Measurements from ENCODE around the gene RAB4B. TPM values are rescaled to one million over a fixed set of nuclear protein-coding genes. Genes with fewer than 3 reads are reported as not detected.

The RAB4B gene
- total RNA-seq, 3 donors from 2014 or later = 21.6 to 28.2 (median 22.1) TPM

DNA sequence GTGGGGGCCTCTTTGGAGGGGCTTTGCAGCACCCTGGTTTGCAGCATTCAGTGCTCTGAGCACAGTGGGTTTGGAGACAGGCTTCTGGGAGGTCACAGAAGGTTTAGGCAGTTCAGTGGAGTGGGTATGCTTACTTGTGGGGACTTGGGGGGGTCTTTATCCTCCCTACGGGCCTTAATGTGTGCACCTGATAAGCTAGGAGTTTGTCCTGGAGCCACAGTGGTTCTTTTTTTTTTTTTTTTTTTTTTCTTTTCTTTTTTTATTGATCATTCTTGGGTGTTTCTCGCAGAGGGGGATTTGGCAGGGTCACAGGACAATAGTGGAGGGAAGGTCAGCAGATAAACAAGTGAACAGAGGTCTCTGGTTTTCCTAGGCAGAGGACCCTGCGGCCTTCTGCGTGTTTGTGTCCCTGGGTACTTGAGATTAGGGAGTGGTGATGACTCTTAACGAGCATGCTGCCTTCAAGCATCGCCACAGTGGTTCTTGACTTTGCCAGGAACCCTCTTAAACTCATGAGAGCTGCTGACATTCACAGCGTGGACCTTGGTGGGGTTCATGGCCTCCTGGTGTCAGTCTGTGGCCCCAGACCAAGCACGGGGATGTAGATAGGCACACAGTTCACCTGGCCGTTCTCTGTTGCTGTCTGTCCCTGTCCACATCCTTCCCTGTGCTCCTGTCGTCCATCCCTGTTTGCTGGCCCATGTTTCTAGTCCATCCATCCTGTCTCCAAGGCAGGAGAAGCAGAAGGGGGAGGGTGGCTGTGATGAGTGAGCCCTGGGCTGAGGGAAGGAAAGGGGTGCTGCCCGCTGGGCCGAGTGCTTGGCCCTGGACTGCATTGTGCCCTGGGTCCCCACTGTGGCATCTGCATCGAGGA, 23.6 kb downstream of the RAB4B start:
- intact Hi-C loops (cut with DNase I; ENCODE audit: low total_unique reads) = no loop called here

DNA sequence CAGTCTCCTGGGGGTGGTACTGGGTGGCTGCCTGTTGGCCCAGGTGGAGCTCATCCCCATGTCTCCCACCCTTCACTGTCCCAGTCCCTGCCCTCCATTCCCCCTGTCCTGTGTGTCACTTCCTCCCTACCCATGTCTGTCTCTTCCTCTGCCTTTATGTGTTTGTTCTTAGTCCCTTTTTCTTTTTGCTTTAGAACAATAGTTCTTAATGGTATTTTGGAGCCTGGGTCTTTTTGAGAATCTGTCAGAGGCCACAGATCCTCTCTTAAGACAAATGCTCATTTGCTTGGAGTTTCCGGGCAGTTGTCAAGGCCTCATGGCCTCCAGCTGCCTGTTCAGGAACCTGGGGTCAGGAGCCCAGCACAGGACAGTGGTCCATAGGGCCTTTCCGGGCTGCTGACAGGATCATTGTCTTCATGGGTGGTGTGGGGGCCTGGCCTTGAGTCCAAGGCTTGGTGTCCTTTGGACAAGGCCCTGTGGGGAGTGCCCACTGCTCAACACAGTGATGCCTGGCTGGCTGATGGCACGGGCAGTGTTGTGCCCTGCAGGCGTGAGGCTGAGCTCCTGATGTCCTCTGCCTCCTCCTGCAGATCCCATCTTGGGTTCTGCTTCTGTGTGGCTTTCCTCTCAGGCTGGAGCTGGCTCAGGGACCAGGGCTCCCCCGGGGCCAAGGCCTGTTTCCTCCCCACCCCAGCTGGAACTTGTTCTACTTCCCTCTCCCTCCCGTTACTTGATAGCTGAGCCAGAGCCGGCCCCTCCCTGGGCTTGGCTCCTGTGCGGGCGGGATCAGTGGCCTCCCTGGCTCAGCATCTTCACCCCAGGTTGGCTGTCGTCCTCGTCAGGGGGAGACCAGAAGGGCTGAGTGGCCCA, 24.5 kb downstream of the RAB4B start:
- Histone ChIP-seq H3K27me3 (no peaks in the 10 kb centered on the region), H3K27ac (peak overlapping the region; percentile 79 to 94), H3K4me3 (peak overlapping the region; percentile 14 to 57 (median 20)), H3K9me3 (no peaks in the 10 kb centered on the region), H3K4me1 (peaks cover 43 to 68% of the 10 kb centered on the region in 2 donors), H3K36me3 (no peaks in the 10 kb centered on the region)
- intact Hi-C loops (cut with DNase I; ENCODE audit: low total_unique reads) = no loop called here
- peak in 1 of 3 donors; percentile 10 for TF ChIP-seq POLR2AphosphoS5 (IDR thresholded peaks at IDR 0.05)
- TF ChIP-seq CTCF (IDR thresholded peaks at IDR 0.05) = no peak
- no peak for DNase-seq (ENCODE audit: low spot score in 2 of 2)

More for the DNA sequence above, 23.6 kb downstream of the RAB4B start:
- Histone ChIP-seq H3K36me3 (no peaks in the 10 kb centered on the region), H3K9me3 (no peaks in the 10 kb centered on the region), H3K4me3 (peak overlapping the region; percentile 75 to 97 (median 97)), H3K27me3 (no peaks in the 10 kb centered on the region), H3K27ac (peak overlapping the region; percentile 96 to 97), H3K4me1 (peaks cover 35 to 59% of the 10 kb centered on the region in 2 donors)
- no peak for DNase-seq (ENCODE audit: low spot score in 2 of 2)
- no peak for TF ChIP-seq POLR2A (IDR thresholded peaks at IDR 0.05)

DNA sequence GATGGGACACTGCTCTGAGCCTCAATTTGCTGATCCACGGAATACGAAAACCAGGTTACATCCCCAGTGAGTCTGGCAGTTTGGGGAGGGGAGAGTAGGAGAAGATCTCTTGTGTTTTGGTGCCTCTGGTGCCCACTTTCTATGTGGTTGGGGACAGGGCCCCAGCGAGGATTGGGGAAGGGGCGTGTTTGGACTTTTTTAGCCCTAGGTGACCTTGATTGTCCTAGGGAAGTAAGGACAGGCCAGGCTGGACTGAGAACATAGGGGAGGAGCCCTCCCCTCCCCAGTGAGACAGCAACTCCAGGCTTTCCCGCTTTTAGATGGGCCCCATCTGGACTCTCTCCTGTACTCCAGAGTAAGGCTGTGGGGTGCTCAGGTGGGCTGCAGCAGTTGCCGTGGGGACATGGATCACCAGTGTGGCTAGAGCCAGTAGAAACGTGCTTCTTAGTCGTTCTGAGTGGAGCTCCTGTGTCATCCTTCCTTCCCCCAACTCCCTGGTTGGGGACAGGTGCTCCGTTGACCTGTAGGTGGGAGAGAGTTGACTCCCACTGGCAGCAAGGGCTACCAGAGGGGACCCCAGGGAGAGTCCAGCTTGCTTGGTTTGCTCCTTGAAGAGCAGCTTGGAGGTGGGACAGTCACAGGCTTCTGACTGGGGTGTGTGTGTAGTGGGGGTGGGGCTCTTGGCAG, 25.3 kb downstream of the RAB4B start:
- H3K4me3 ChIP-seq = peak overlapping the region in 2 of 3 donors; percentile 20 to 57
- intact Hi-C loops (cut with DNase I; ENCODE audit: low total_unique reads) = no loop called here

GRCh38 chr19:40803857-40804782, 26.1 kb downstream of the RAB4B start:
- peak overlapping the region; percentile 79 to 94 for H3K27ac ChIP-seq
- no peaks in the 10 kb centered on the region for H3K9me3 ChIP-seq
- no peaks in the 10 kb centered on the region for H3K27me3 ChIP-seq
- intact Hi-C loops (cut with DNase I; ENCODE audit: low total_unique reads) = no loop called here
- no peak for TF ChIP-seq POLR2A (IDR thresholded peaks at IDR 0.05)
- TF ChIP-seq CTCF (IDR thresholded peaks at IDR 0.05) = no peak
- TF ChIP-seq POLR2AphosphoS5 (IDR thresholded peaks at IDR 0.05) = no peak
- peak overlapping the region in 1 of 3 donors; percentile 57 for H3K4me3 ChIP-seq
- no peaks in the 10 kb centered on the region for H3K36me3 ChIP-seq
- no peak for DNase-seq (ENCODE audit: low spot score in 2 of 2)
- H3K4me1 ChIP-seq = peaks cover 39 to 69% of the 10 kb centered on the region in 2 donors

More for the DNA sequence above, 25.3 kb downstream of the RAB4B start:
- no peaks in the 10 kb centered on the region for H3K36me3 ChIP-seq
- H3K4me1 ChIP-seq = peaks cover 39 to 69% of the 10 kb centered on the region in 2 donors
- no peak for DNase-seq (ENCODE audit: low spot score in 2 of 2)
- peak overlapping the region; percentile 79 to 94 for H3K27ac ChIP-seq
- TF ChIP-seq POLR2AphosphoS5 (IDR thresholded peaks at IDR 0.05) (no peak), CTCF (IDR thresholded peaks at IDR 0.05) (no peak), POLR2A (IDR thresholded peaks at IDR 0.05) (no peak)
- H3K9me3 ChIP-seq = no peaks in the 10 kb centered on the region
- H3K27me3 ChIP-seq = no peaks in the 10 kb centered on the region
